GM12878 (cell line): Measurements from ENCODE around the gene PIGM. TPM values are rescaled to one million over a fixed set of nuclear protein-coding genes. Genes with fewer than 3 reads are reported as not detected.

Experiments
- ATAC-seq: fragments of 200-7000 bp; cut with Tn5 transposase; 3 replicates; pipeline ENCODE4 v1.9.1; 2020; ENCODE audit warnings: mild to moderate bottlenecking, moderate library complexity
- BruUV-seq: library from RNA; stranded (reverse); fragments of 400-500 nt; replicated peaks from 2 replicates; lab custom pipeline; 2021; lab: Mats Ljungman, UMichigan
- CTCF ChIA-PET: fragments of 300-600 bp; sonication (Branson Sonifier 250); formaldehyde crosslinking; extraction: SDS; loops from one replicate; lab custom pipeline; 2021; ENCODE audit warnings: inconsistent platforms; lab: Yijun Ruan, JAX
- POLR2A ChIA-PET: fragments of 350-600 bp; formaldehyde crosslinking; extraction: SDS; loops from one replicate; lab custom pipeline; 2021; ENCODE audit warnings: inconsistent platforms; lab: Charles Lee
- RAD21 ChIA-PET: fragments of 300-600 bp; sonication (Branson Sonifier 250); formaldehyde crosslinking; loops from one replicate; lab custom pipeline; 2023; ENCODE audit warnings: antibody characterized with exemption; ENCODE audit not compliant: unreplicated experiment; lab: Charles Lee
- SMC1A ChIA-PET: fragments of 300-600 bp; sonication (Branson Sonifier 250); formaldehyde crosslinking; loops from one replicate; lab custom pipeline; 2023; ENCODE audit not compliant: unreplicated experiment, uncharacterized antibody; lab: Charles Lee
- DNase-seq: peaks from one replicate; pipeline ENCODE4 v3.0.0-alpha.2; 2011; ENCODE audit warnings: low read depth, low spot score
- FAIRE-seq: peaks from 3 replicates; lab custom pipeline; 2011; peaks lifted over from hg19 to GRCh38; lab: Jason Lieb, UNC
- H2AFZ ChIP-seq: 2 replicates; pipeline ENCODE4 v1.6.0; 2011; ENCODE audit warnings: low read depth, low read length, control low read depth; ENCODE audit not compliant: control insufficient read depth
- H3K27ac ChIP-seq: 2 replicates; pipeline ENCODE4 v1.5.1; 2011; ENCODE audit warnings: control low read depth; ENCODE audit not compliant: control insufficient read depth, insufficient read depth
- H3K27me3 ChIP-seq, 2 experiments: replicated peaks in 1 of 2; 2 replicates each; pipeline versions ENCODE4 v1.6.0 to v1.6.1; 2011; ENCODE audit warnings: low read length in 1 of 2; ENCODE audit not compliant: control insufficient read depth in 2 of 2, insufficient read depth in 2 of 2
- H3K36me3 ChIP-seq, 2 experiments: 2 replicates each; pipeline ENCODE4 v1.5.1; 2011; ENCODE audit warnings: low read length in 1 of 2; ENCODE audit not compliant: control insufficient read depth in 2 of 2, insufficient read depth in 2 of 2
- H3K4me1 ChIP-seq: 2 replicates; pipeline ENCODE4 v1.6.1; 2011; ENCODE audit warnings: mild to moderate bottlenecking, low read length, moderate library complexity, mixed read lengths; ENCODE audit not compliant: control insufficient read depth, insufficient read depth
- H3K4me2 ChIP-seq: 2 replicates; pipeline ENCODE4 v1.6.0; 2011; ENCODE audit warnings: control low read depth; ENCODE audit not compliant: control insufficient read depth, insufficient read depth
- H3K4me3 ChIP-seq: fragments of 200-600 bp; sonication (generic); 2 replicates; pipeline ENCODE4 v1.5.1; 2016
- H3K79me2 ChIP-seq: 2 replicates; pipeline ENCODE4 v1.6.0; 2011; ENCODE audit warnings: low read length; ENCODE audit not compliant: control insufficient read depth, insufficient read depth
- H3K9ac ChIP-seq: 2 replicates; pipeline ENCODE4 v1.8.0; 2011; ENCODE audit warnings: low read length, control low read depth, mixed read lengths; ENCODE audit not compliant: control insufficient read depth, insufficient read depth
- H3K9me3 ChIP-seq: replicated peaks from 3 replicates; pipeline ENCODE4 v1.5.1; 2011; ENCODE audit warnings: mild to moderate bottlenecking, low read length; ENCODE audit not compliant: control insufficient read depth, insufficient read depth
- H4K20me1 ChIP-seq: 2 replicates; pipeline ENCODE4 v1.6.0; 2011; ENCODE audit not compliant: control insufficient read depth, insufficient read depth
- ASH2L ChIP-seq: fragments of 300-600, 200-600 bp; sonication (generic); IDR thresholded peaks from 2 replicates; pipeline ENCODE4 v1.6.1; 2017; ENCODE audit warnings: low read depth, mild to moderate bottlenecking, borderline replicate concordance
- BCL11A ChIP-seq: IDR thresholded peaks from 2 replicates; pipeline ENCODE4 v1.6.1; 2011; ENCODE audit warnings: low read depth, low read length
- CREM ChIP-seq: IDR thresholded peaks from 2 replicates; pipeline ENCODE4 v1.6.1; 2014; ENCODE audit warnings: antibody characterized with exemption, low read depth
- CUX1 ChIP-seq: IDR thresholded peaks from 2 replicates; pipeline ENCODE4 v1.6.1; 2012; ENCODE audit warnings: improper control_type of control experiment, low read depth, low read length; ENCODE audit not compliant: insufficient replicate concordance
- HSF1 ChIP-seq: fragments of 150-350 bp; IDR thresholded peaks from 2 replicates; pipeline ENCODE4 v1.6.1; 2014; ENCODE audit warnings: mild to moderate bottlenecking, low read depth, low read length
- NFYA ChIP-seq: IDR thresholded peaks from 2 replicates; pipeline ENCODE4 v1.6.1; 2011; ENCODE audit warnings: low read depth, mild to moderate bottlenecking, low read length, improper control_type of control experiment, borderline replicate concordance
- SMARCA5 ChIP-seq: fragments of 450-650 bp; IDR thresholded peaks from 2 replicates; pipeline ENCODE4 v1.6.1; 2017; ENCODE audit warnings: mild to moderate bottlenecking
- ZBTB11 ChIP-seq: fragments of 450-650 bp; formaldehyde crosslinking; IDR thresholded peaks from 2 replicates; pipeline ENCODE4 v1.5.0; 2022; ENCODE audit warnings: mild to moderate bottlenecking, missing genetic modification characterization
- ZNF24 ChIP-seq: fragments of 450-650 bp; IDR thresholded peaks from 2 replicates; pipeline ENCODE4 v1.6.1; 2017; ENCODE audit warnings: antibody characterized with exemption, mild to moderate bottlenecking
- WGBS: methylation state at CpG from one replicate; pipeline ENCODE4 v1.1.6; 2016; ENCODE audit warnings: low lambda C conversion rate; ENCODE audit not compliant: insufficient replicate concordance, insufficient coverage; ENCODE audit errors: missing lambda C conversion rate; 5-methylcytosine and 5-hydroxymethylcytosine counted together
- in situ Hi-C: fragments of 300-500 bp; cut with MboI; formaldehyde crosslinking; loops from 9 replicates; pipeline ENCODE4 v1.14.3; 2018; ENCODE audit warnings: mixed read lengths
- intact Hi-C: fragments of 100-400 bp; cut with micrococcal nuclease; formaldehyde crosslinking; loops from one replicate; pipeline ENCODE4 v1.14.2; 2022; ENCODE audit not compliant: unreplicated experiment
- polyA plus RNA-seq, 11 experiments: library from polyadenylated mRNA; depleted of rRNA in 4 of 11; unstranded in 6 of 11; stranded (reverse) in 5 of 11; fragments of >200 nt; fragmentation: Nextera tagmentation in 4 of 11; fragmentation: Illumina TruSeq in 1 of 11; extraction: Ambion mirVana in 4 of 11; extraction: Trizol in 1 of 11; gene quantifications; 1 replicate in 1 of 11; 2 replicates in 10 of 11; pipeline versions ENCODE4 v1.2.1 to v1.2.3, GENCODE V29; 2011 to 2016; ENCODE audit warnings: inconsistent platforms in 2 of 11, missing spikeins in 2 of 11, low read depth in 1 of 11
- total RNA-seq, 4 experiments: library from RNA; depleted of rRNA in 3 of 4; stranded (reverse); fragments of >200 nt in 3 of 4; fragmentation: Illumina TruSeq in 1 of 4; extraction: Trizol in 1 of 4; gene quantifications; 2 replicates each; pipeline versions ENCODE4 v1.2.1 to v1.2.3, GENCODE V29; 2013 to 2021

The PIGM gene
- total and polyA plus RNA-seq, 10 of the 15 experiments (the other 5 are each of a cell fraction or from before 2014, with no cell fraction given), result 2.6 to 6.1 (median 4.6) TPM

GRCh38 chr1:160076295-160076694 lies 44.5 kb upstream of the PIGM start (continued):
- TF ChIP-seq SMARCA5 (no peak), NFYA (no peak), CUX1 (no peak), ZNF24 (no peak)

GRCh38 chr1:160075836-160076235 lies 44.0 kb upstream of the PIGM start:
- ChIA-PET POLR2A (no interaction called here), RAD21 (interaction anchor here (1.7 kb wide), 1 partner anchor 29 kb away, joined by 6 read pairs; no protein-coding TSS in a partner anchor), SMC1A (interaction anchor here (1.1 to 8.9 kb wide), 4 partner anchors 9 to 68 kb away, joined by 3 to 89 read pairs (median 6); no protein-coding TSS in a partner anchor), CTCF (interaction anchor here (0.8 to 49.8 kb wide), 4 partner anchors 9 to 176 kb away, joined by 3 to 1035 read pairs (median 520); partner anchors contain the start of genes IGSF8, KCNJ10 and KCNJ9)
- Histone ChIP-seq H2AFZ (no peak overlapping the region), H4K20me1 (no peaks in the 10 kb centered on the region), H3K36me3 (no peaks in the 10 kb centered on the region), H3K4me1 (peaks cover 13% of the 10 kb centered on the region), H3K4me3 (no peak overlapping the region), H3K27me3 (no peaks in the 10 kb centered on the region; a peak in 1 of 4 replicates), H3K9ac (no peak overlapping the region), H3K9me3 (no peaks in the 10 kb centered on the region), H3K4me2 (no peak overlapping the region), H3K79me2 (no peaks in the 10 kb centered on the region), H3K27ac (no peak overlapping the region)
- WGBS, result 15% methylated on average over 2 of the region's 2 CpGs
- ATAC-seq (no peak), DNase-seq (no peak), FAIRE-seq (no peak)
- TF ChIP-seq HSF1 (no peak), ZBTB11 (CRISPR knock-in tag) (no peak), BCL11A (no peak), CREM (no peak), ASH2L (no peak)
- in situ Hi-C loops, result no loop called here
- no TSS peak for BruUV-seq
- intact Hi-C loops, result no loop called here
